ENCODE results near the gene UFSP2.

Gene UFSP2

GRCh38 chr4:185425647-185426352 lies at the start of gene UFSP2:
Gene UFSP2 (minus strand): TSS chr4:185425964. CDS start chr4:185425868, 96 bp downstream.
- DNase-seq: no peak

GRCh38 chr4:185473247-185473646 lies 47.5 kb upstream of the UFSP2 start:
- no peak for DNase-seq

- no peak for DNase-seq
Observed at GRCh38 chr4:185472103-185472542, 46.4 kb upstream of the UFSP2 start.

GRCh38 chr4:185471235-185472102 lies 45.7 kb upstream of the UFSP2 start, which contains the start of gene CCDC110:
Gene CCDC110 (minus strand): TSS chr4:185471733. CDS start chr4:185471683, 50 bp downstream.
- peak; percentile 27 for DNase-seq

GRCh38 chr4:185470501-185471195 lies 44.9 kb upstream of the UFSP2 start:
- no peak for DNase-seq

GRCh38 chr4:185469580-185470154 lies 43.9 kb upstream of the UFSP2 start:
- no peak for DNase-seq

DNA sequence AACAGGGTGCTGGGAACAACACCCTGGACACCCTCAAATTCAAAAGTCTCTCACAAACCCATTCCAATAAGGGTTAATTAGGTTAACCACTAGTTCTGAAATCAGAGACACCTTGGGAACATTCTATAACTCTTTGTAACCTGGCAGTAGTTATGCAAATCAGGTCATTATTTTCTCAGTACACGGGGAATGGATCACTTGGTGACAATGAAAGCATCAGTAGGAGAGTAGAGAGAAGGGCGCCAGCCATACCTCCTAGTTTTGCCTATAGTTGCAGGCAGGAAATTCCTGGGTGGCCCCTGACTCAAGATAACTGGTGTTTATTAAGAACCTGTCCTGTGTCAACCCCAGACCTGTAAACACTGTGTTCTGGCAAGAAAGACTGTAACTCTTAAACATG lies 43.2 kb upstream of the UFSP2 start:
- no peak for DNase-seq

- DNase-seq: no peak
Observed at GRCh38 chr4:185467991-185468390, 42.2 kb upstream of the UFSP2 start.

DNA sequence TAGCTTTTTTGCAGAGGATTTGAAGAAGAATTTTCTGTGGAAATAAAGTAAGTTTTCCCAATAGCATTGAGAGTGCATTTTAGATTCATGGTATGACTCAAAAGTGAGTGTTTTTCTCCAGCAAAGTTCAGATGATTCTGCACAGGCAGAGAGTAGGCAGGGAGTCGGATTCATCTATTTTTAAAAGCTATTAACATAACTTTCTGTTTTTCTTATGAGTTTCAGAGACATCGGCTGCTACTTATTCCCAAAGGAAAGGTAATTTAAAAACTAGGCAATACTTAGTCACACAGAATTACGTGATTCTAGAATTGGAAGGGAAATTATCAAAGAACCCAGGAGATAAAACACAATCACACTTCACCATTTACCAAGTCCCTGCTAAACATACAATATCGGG lies 41.3 kb upstream of the UFSP2 start:
- DNase-seq: no peak

DNA sequence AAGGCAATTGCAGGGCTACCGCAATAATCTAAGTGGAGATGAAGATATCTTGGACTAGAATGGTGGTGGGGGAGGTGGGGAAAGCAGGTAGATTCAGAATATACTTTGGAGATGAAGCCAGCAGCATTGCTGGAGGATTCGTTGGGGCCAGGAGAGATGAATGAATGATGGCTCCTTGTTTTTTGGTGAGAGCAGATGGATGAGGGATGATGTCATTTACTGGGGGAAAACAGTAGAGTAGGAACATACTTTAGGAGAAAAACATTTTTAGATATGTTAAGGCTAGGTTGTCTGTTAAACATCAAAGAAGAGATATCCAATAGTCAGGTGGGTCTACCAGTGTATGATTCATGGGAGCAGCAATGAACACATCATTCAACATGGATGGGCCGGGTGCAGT lies 39.9 kb upstream of the UFSP2 start:
- DNase-seq: no peak

DNA sequence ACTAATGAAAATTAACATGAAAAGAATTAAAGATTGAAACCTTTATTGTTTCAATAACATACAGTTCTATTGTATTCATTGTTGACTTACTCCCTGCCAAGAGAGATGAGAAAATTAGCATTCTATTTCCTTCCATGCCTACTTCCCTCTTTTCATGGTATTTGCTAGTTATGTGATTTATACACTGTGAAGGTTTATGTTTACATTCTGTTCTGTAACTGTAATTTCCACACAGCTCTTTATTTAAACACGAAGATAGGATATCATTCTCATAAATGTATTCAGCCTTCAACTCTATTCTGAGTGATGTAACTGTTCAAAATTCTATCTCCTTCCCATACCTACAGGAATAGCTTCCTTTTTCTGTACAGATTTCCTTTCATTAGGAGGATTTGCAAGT lies 39.1 kb upstream of the UFSP2 start:
- no peak for DNase-seq

- DNase-seq: no peak
Observed at GRCh38 chr4:185464183-185464582, 38.4 kb upstream of the UFSP2 start.

GRCh38 chr4:185463541-185463940 lies 37.8 kb upstream of the UFSP2 start:
- DNase-seq: peak; percentile 4

DNA sequence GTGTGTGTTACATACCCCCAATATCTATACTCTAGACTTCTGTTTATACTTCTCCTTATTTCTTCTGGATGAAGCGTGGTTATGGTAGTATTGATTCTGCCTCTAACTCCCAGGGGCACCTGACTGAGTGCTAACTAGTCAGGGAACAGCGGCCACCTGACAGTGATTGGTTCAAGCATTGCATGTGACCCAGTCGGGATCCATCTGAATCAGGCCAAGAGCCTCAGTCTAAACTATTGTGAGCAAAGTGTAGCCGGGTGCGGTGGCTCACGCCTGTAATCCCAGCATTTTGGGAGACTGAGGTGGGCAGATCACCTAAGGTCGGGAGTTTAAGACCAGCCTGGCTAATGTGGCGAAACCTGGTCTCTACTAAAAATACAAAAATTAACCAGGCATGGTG lies 35.8 kb upstream of the UFSP2 start:
- no peak for DNase-seq

DNA sequence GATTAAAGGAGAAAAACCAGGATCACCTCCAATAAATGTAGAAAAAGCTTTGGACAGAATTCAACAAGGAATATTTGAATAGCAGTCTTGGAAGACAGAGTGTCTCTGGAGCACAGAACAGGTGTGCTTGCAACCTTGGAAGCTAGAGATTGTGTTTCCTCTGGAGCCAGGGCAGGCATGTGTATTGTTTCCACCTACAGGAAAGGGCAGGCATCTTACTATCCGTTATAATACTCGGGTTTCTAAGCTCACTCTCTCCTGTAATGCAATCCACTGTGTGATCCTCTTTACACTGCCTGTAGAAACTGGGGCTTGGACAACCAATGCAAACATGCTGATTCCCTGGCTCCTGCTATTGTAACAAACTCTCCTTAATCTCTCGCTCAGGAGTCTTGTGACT lies 31.4 kb upstream of the UFSP2 start:
- DNase-seq: no peak

- no peak for DNase-seq
Observed at GRCh38 chr4:185456131-185456530, 30.4 kb upstream of the UFSP2 start.

GRCh38 chr4:185445209-185445608 lies 19.4 kb upstream of the UFSP2 start:
- no peak for DNase-seq

GRCh38 chr4:185441479-185441878 lies 15.7 kb upstream of the UFSP2 start:
- DNase-seq: no peak

DNA sequence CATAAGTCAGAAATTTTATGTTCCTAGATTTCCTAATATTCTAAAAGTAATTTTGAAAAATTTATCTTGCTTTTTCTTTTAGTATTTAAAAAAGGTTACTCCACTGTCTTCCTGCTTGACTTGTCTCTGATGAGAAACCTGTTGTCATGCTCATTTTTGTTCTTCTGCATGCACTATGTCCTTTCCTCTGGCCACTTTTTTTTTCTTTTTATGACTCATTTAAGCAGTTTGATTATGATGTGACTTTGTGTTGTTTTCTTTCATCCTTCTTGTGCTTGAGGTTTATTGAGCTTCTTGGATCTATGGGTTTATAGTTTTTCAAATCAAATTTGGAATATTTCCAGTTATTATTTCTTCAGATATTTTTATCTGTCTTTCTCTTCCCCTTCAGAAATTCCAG lies 12.0 kb upstream of the UFSP2 start:
- DNase-seq: no peak

GRCh38 chr4:185435466-185435865 lies 9.7 kb upstream of the UFSP2 start:
- DNase-seq: no peak

- no peak for DNase-seq
Observed at GRCh38 chr4:185429660-185430059, 3.9 kb upstream of the UFSP2 start.

GRCh38 chr4:185426960-185427688 lies 1.4 kb upstream of the UFSP2 start:
- DNase-seq: no peak

All from NCI-H187 treated with DMSO at 0.1 percent for 48 hours (cell line).